Heart left ventricle (tissue), 13 donors: ENCODE data around the gene CACNA2D1.

Experiments
- CTCF ChIP-seq, 12 donors: fragments of 200-600 bp; sonication (generic) in 4 of 12; IDR thresholded peaks; one replicate each; pipeline versions ENCODE4 v1.5.0 to v1.8.0; 2018 to 2022; ENCODE audit warnings: antibody characterized with exemption in 12 of 12, mild to moderate bottlenecking in 5 of 12
- POLR2A ChIP-seq, 2 donors: fragments of 450-650 bp; IDR thresholded peaks; one replicate each; pipeline ENCODE4 v1.6.1; 2017; ENCODE audit warnings: antibody characterized with exemption in 2 of 2, mild to moderate bottlenecking in 2 of 2, moderate library complexity in 2 of 2
- donor health status: ischemic (EF 13 %, LVEDD 7.1; RV severe dilation, severe dysfunction).
- donor health status: DM: no; HTN: yes; CAD: no.
- donor health status: DM: no; HTN: no; CAD: no.
- donor health status: ischemic (EF 25% LVEDD 6.9; RV normal size, moderate dysfunction).
- donor health status: ischemic (EF 25% LVEDD 5.7; RV mildly dilated, moderate dysfunction).
- donor health status: ischemic (EF 35%, LVEDD 5.7; RV mildly dilated, moderate dysfunction).
- donor health status: nonischemic (EF 11% LVEDD 7.7; RV severe dilation, severe dysfunction).
- donor health status: DM: yes; HTN: yes; CAD: no.
- donor health status: PGD.
- donor health status: ischemic (EF 29% LVEDD 5.4; RV normal size, mild dysfunction).
- donor health status: nonischemic (EF 23%, LVEDD 6.1; RV moderate dilation, normal function).

GRCh38 chr7:82156893-82157292, 286.7 kb downstream of the CACNA2D1 start:
- TF ChIP-seq CTCF (IDR thresholded peaks at IDR 0.05), result no peak
- no peak for TF ChIP-seq POLR2A (IDR thresholded peaks at IDR 0.05)
